Right lobe of liver (tissue), 6 donors: ENCODE data around the gene MBLAC2. TPM values are rescaled to one million over a fixed set of nuclear protein-coding genes. Genes with fewer than 3 reads are reported as not detected.

Experiments
- ATAC-seq, 4 donors: fragments of 200-7000 bp; cut with Tn5 transposase; one replicate each; pipeline ENCODE4 v1.9.1; 2020; ENCODE audit warnings: mild to moderate bottlenecking in 4 of 4, moderate library complexity in 4 of 4
- DNase-seq, 3 donors: peaks; one replicate each; pipeline ENCODE4 v3.0.0-alpha.2; 2020
- H3K27ac ChIP-seq, 3 donors: fragments of 200-600 bp; one replicate each; pipeline ENCODE4 v1.8.0; 2022
- H3K27me3 ChIP-seq, 2 donors: fragments of 200-600 bp; one replicate each; pipeline ENCODE4 v1.8.0; 2022
- H3K36me3 ChIP-seq, 4 donors: fragments of 200-600 bp; sonication (generic) in 1 of 4; one replicate each; pipeline versions ENCODE4 v1.5.1 to v1.8.0; 2017 to 2022; ENCODE audit warnings: control low read depth in 1 of 4
- H3K4me1 ChIP-seq, 4 donors: fragments of 200-600 bp; sonication (generic) in 1 of 4; one replicate each; pipeline versions ENCODE4 v1.5.1 to v1.8.0; 2017 to 2022; ENCODE audit warnings: control low read depth in 1 of 4
- H3K4me3 ChIP-seq, 3 donors: fragments of 200-600 bp; one replicate each; pipeline ENCODE4 v1.8.0; 2022
- H3K9me3 ChIP-seq, 4 donors: fragments of 200-600 bp; sonication (generic) in 1 of 4; one replicate each; pipeline versions ENCODE4 v1.5.1 to v1.8.0; 2017 to 2022; ENCODE audit warnings: control low read depth in 1 of 4
- POLR2A ChIP-seq: fragments of 450-650 bp; IDR thresholded peaks from one replicate; pipeline ENCODE4 v1.6.1; 2017; ENCODE audit warnings: antibody characterized with exemption, mild to moderate bottlenecking
- WGBS: methylation state at CpG from one replicate; pipeline ENCODE4 v1.1.6; 2018; ENCODE audit warnings: low coverage, low lambda C conversion rate; ENCODE audit not compliant: insufficient coverage; ENCODE audit errors: missing lambda C conversion rate; 5-methylcytosine and 5-hydroxymethylcytosine counted together
- intact Hi-C, 2 donors: fragments of 100-400 bp; cut with DNase I; formaldehyde crosslinking; loops; one replicate each; pipeline versions ENCODE4 v1.11.2 to v1.14.1; 2022
- total RNA-seq, 6 experiments: library from RNA; depleted of rRNA in 2 of 6; stranded (reverse); fragments of >200 nt in 2 of 6; fragmentation: NEBNext Ultra II Directional in 3 of 6; extraction: Animal tissue kit (Norgen Biotek cat#: 25700) in 3 of 6; gene quantifications; one replicate each; pipeline versions ENCODE4 v1.1.0 to v1.2.4, GENCODE V29; 2016 to 2023
- TF ChIP-seq, protein P1 (sequence below), 4 donors: fragments of 200-600 bp in 3 of 4; fragments of 450-650 bp in 1 of 4; IDR thresholded peaks; one replicate each; pipeline versions ENCODE4 v1.5.1 to v1.8.0; 2016 to 2022; ENCODE audit warnings: antibody characterized with exemption in 4 of 4, mild to moderate bottlenecking in 2 of 4
- donor health status: DM: no; HTN: yes; CAD: no.
- donor health status: DM: no; HTN: no; CAD: no.
- donor health status: DM: no; HTN: no; CAD: no.
- donor health status: DM: no; HTN: yes; CAD: no.
- donor health status: DM: no; HTN: yes; CAD: no.

MBLAC2 gene
- total RNA-seq, 6 experiments from 2014 or later: 2.3 to 5.3 (median 3.9) TPM

DNA sequence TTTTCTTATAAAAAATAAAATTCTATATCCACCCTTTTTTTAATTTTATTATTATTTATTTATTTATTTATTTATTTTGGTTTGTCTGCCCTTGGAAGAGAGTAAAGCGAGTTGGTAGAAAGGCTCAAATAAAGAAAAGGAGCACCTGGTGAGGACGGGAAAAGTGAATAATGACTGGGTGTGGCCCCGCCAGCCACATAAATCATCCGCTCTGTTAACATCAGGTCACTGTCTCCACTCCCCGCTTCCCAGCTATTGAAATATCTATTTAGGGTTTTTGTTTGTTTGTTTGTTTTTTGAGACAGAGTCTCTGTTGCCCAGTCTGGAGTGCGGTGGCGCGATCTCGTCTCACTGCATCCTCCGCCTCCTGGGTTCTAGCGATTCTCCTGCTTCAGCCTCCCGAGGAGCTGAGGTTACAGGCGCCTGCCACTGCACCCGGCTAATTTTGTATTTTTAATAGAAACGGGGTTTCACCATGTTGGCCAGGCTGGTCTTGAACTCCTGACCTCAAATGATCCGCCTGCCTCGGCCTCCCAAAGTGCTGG, 937 bp upstream of the MBLAC2 start:
- peak overlapping the region in 2 of 3 donors; percentile 82 to 91 for H3K4me3 ChIP-seq
- 77% methylated on average over 17 of the region's 17 CpGs for WGBS
- H3K36me3 ChIP-seq: no peaks in the 10 kb centered on the region
- no peak for TF ChIP-seq POLR2A
- TF ChIP-seq, protein P1, sequence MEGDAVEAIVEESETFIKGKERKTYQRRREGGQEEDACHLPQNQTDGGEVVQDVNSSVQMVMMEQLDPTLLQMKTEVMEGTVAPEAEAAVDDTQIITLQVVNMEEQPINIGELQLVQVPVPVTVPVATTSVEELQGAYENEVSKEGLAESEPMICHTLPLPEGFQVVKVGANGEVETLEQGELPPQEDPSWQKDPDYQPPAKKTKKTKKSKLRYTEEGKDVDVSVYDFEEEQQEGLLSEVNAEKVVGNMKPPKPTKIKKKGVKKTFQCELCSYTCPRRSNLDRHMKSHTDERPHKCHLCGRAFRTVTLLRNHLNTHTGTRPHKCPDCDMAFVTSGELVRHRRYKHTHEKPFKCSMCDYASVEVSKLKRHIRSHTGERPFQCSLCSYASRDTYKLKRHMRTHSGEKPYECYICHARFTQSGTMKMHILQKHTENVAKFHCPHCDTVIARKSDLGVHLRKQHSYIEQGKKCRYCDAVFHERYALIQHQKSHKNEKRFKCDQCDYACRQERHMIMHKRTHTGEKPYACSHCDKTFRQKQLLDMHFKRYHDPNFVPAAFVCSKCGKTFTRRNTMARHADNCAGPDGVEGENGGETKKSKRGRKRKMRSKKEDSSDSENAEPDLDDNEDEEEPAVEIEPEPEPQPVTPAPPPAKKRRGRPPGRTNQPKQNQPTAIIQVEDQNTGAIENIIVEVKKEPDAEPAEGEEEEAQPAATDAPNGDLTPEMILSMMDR (IDR thresholded peaks at IDR 0.05): no peak
- intact Hi-C loops: no loop called here
- no peaks in the 10 kb centered on the region for H3K27me3 ChIP-seq
- peaks cover 0 to 15% (median 0%) of the 10 kb centered on the region in 4 donors for H3K4me1 ChIP-seq
- no peak for ATAC-seq
- no peaks in the 10 kb centered on the region for H3K9me3 ChIP-seq
- H3K27ac ChIP-seq: no peak overlapping the region
- DNase-seq: no peak

DNA sequence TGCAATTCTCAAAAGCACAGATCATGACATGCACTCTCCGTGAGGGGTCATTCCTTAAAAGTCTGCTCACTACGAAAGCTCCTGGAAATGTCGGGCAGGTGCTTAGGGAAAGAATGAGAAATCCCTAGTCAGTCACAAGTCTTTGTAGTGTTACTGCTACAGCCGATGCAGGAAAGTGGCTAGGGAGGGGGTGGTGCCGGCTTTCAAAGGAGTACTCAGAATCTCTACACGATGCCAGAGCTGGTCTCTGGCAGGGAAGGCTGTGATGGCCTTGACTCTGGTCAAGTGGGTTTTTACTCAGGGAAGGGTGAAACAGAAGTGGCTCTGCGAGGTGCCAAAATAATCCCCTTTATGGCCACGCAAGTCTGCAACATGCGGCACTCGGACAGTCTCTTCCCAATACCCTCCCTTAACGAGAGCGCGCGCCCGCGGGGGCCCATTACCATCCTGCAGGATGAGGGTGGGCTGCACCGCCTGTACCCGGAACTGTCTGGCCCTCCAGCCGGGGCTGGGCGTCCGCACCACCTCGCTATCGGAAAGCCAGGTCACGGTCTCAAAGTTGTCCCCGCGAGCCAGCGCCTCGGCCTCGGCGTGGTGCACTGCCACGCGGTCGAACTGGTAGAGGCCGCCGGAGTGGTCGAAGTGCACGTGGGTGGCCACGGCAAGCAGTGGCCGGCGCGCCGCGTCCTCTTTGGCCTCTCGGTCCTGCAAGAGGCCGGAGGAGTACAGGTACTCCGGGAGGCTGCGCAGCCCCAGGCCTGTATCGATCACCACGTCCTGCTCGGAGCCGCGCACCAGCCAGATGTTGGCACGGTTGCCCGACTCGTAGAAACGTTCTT, 956 bp downstream of the MBLAC2 start:
- TF ChIP-seq, protein P1 (IDR thresholded peaks at IDR 0.05): no peak
- TF ChIP-seq POLR2A: no peak
- H3K4me3 ChIP-seq: peak overlapping the region; percentile 82 to 91 (median 88)
- peak overlapping the region; percentile 69 to 89 (median 79) for H3K27ac ChIP-seq
- H3K36me3 ChIP-seq: no peaks in the 10 kb centered on the region
- DNase-seq (peak in 2 of 3 donors; percentile 70 to 79), ATAC-seq (peak; percentile 44 to 64 (median 54))
- H3K4me1 ChIP-seq: peaks cover 0 to 15% (median 0%) of the 10 kb centered on the region in 4 donors
- intact Hi-C loops: no loop called here
- H3K9me3 ChIP-seq: no peaks in the 10 kb centered on the region
- H3K27me3 ChIP-seq: no peaks in the 10 kb centered on the region
- WGBS: 2% methylated on average over 13 of the region's 56 CpGs

DNA sequence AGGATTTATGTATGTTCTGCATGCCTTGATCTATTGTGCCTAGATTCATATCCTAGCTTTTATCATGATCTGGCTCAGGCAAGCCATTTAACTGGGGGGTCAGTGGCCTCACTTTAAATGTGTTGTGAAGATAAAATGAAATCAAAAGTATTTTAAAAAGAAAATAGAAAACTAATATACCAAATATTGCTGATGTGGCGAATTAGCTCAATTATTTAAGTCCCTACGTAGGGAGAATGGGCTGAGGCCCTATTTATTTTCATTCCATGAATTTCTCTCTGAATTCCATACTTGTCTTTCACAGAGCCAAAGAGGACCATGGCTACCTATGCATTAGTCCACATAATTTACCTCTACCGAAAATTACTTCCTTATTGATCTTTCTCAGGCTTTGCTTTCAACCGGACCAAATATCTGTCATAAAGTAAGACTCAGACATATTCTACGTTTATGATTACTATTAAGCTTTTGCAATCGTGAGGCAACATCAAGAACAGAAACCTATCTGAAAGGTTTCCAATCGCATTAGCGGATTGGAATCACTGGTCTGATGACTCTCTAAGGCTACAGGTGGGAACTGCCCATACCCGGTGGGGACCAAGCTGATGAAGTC, 1.7 kb downstream of the MBLAC2 start:
- intact Hi-C loops: no loop called here
- no peaks in the 10 kb centered on the region for H3K9me3 ChIP-seq
- ATAC-seq: no peak
- DNase-seq: no peak
- no peaks in the 10 kb centered on the region for H3K36me3 ChIP-seq
- H3K4me3 ChIP-seq: peak overlapping the region; percentile 82 to 91 (median 88)
- peak overlapping the region in 1 of 3 donors; percentile 89 for H3K27ac ChIP-seq
- no peaks in the 10 kb centered on the region for H3K27me3 ChIP-seq
- H3K4me1 ChIP-seq: peaks cover 0 to 15% (median 0%) of the 10 kb centered on the region in 4 donors
- WGBS: 18% methylated on average over 7 of the region's 9 CpGs
- no peak for TF ChIP-seq POLR2A
- TF ChIP-seq, protein P1 (IDR thresholded peaks at IDR 0.05): no peak

DNA sequence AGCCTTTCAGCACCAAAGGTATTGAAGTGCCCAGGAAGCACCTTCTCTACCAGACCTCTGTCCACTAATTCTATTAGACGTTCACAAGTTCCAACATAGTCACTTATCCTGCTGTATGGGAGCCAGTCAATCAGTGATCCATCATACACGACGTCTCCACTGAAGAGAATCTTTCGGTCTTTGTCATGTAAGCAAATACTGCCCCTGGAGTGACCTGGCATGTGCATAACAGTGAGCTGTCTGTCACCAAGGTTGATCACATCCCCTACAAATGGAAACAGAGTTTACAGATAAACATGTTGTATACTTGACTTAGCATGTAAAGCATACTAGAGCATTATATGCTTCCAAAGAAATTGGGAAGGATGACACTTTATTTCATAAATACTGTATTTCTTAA, 13.3 kb downstream of the MBLAC2 start:
- intact Hi-C loops: no loop called here
- Histone ChIP-seq H3K9me3 (no peaks in the 10 kb centered on the region), H3K4me3 (no peak overlapping the region), H3K27me3 (no peaks in the 10 kb centered on the region), H3K27ac (no peak overlapping the region), H3K4me1 (peaks cover 0 to 8% (median 0%) of the 10 kb centered on the region in 4 donors), H3K36me3 (peaks cover 0 to 9% (median 0%) of the 10 kb centered on the region in 4 donors)
- ATAC-seq (no peak), DNase-seq (no peak)
- TF ChIP-seq, protein P1 (IDR thresholded peaks at IDR 0.05): no peak
- TF ChIP-seq POLR2A: no peak
- 82% methylated on average over 3 of the region's 4 CpGs for WGBS
